IMR-90 (cell line): ENCODE data around the gene AGAP1. TPM values are rescaled to one million over a fixed set of nuclear protein-coding genes. Genes with fewer than 3 reads are reported as not detected.

Source experiments
- ATAC-seq: fragments of 200-7000 bp; cut with Tn5 transposase; 2 replicates; pipeline ENCODE4 v1.9.1; 2020; ENCODE audit warnings: low read depth, mild to moderate bottlenecking, moderate library complexity
- BruUV-seq: library from RNA; stranded (reverse); fragments of 400-500 nt; replicated peaks from 2 replicates; lab custom pipeline; 2021; lab: Mats Ljungman, UMichigan
- CTCF ChIA-PET: fragments of 300-600 bp; formaldehyde crosslinking; extraction: SDS; loops from one replicate; lab custom pipeline; 2021; ENCODE audit warnings: antibody characterized with exemption; lab: Yijun Ruan, JAX
- POLR2A ChIA-PET: fragments of 300-600 bp; sonication (Branson Sonifier 250); formaldehyde crosslinking; loops from one replicate; lab custom pipeline; 2022; ENCODE audit warnings: antibody characterized with exemption; ENCODE audit not compliant: unreplicated experiment; lab: Charles Lee
- DNase-seq: peaks from one replicate; pipeline ENCODE4 v3.0.0; 2013
- H2AFZ ChIP-seq: replicated peaks from 2 replicates; pipeline ENCODE3; 2013; ENCODE audit warnings: low read length, mild to moderate bottlenecking; ENCODE audit not compliant: poor library complexity
- H2AK5ac ChIP-seq: 2 replicates; pipeline ENCODE4 v1.6.1; 2013; ENCODE audit warnings: low read depth, low read length, inconsistent platforms
- H2AK9ac ChIP-seq: replicated peaks from 2 replicates; pipeline ENCODE3; 2013; ENCODE audit warnings: mild to moderate bottlenecking, low read depth, low read length, moderate library complexity; ENCODE audit not compliant: poor library complexity
- H2BK120ac ChIP-seq: 2 replicates; pipeline ENCODE4 v1.6.1; 2013; ENCODE audit warnings: low read depth, low read length, inconsistent platforms
- H2BK15ac ChIP-seq: 3 replicates; pipeline ENCODE4 v1.6.1; 2013; ENCODE audit warnings: low read depth, low read length, inconsistent platforms
- H2BK20ac ChIP-seq: 2 replicates; pipeline ENCODE4 v1.6.1; 2013; ENCODE audit warnings: low read depth, mild to moderate bottlenecking, inconsistent platforms, low read length, moderate library complexity
- H2BK5ac ChIP-seq: 2 replicates; pipeline ENCODE4 v1.6.1; 2013; ENCODE audit warnings: mild to moderate bottlenecking, low read depth, low read length, inconsistent platforms; ENCODE audit not compliant: poor library complexity, severe bottlenecking
- H3K14ac ChIP-seq: replicated peaks from 2 replicates; pipeline ENCODE4 v1.6.1; 2013; ENCODE audit warnings: low read depth, low read length, inconsistent platforms
- H3K18ac ChIP-seq: 2 replicates; pipeline ENCODE4 v1.6.1; 2013; ENCODE audit warnings: low read depth, low read length, control low read depth
- H3K23ac ChIP-seq: 2 replicates; pipeline ENCODE4 v1.6.1; 2013; ENCODE audit warnings: low read depth, low read length, inconsistent platforms
- H3K27ac ChIP-seq: 2 replicates; pipeline ENCODE4 v1.5.1; 2013; ENCODE audit warnings: mild to moderate bottlenecking, control low read depth, low read length; ENCODE audit not compliant: insufficient read depth
- H3K27me3 ChIP-seq: 2 replicates; pipeline ENCODE4 v1.6.1; 2013; ENCODE audit warnings: low read length; ENCODE audit not compliant: control insufficient read depth, insufficient read depth
- H3K36me3 ChIP-seq: 2 replicates; pipeline ENCODE4 v1.6.1; 2013; ENCODE audit warnings: low read length, mixed read lengths; ENCODE audit not compliant: control insufficient read depth, insufficient read depth
- H3K4ac ChIP-seq: 2 replicates; pipeline ENCODE4 v1.6.1; 2013; ENCODE audit warnings: low read depth, low read length, inconsistent platforms
- H3K4me1 ChIP-seq: 2 replicates; pipeline ENCODE4 v1.6.1; 2013; ENCODE audit warnings: low read length, mixed read lengths; ENCODE audit not compliant: control insufficient read depth, insufficient read depth
- H3K4me2 ChIP-seq: 2 replicates; pipeline ENCODE4 v1.6.1; 2013; ENCODE audit warnings: low read depth, mild to moderate bottlenecking, control low read depth, low read length, moderate library complexity
- H3K4me3 ChIP-seq: 2 replicates; pipeline ENCODE4 v1.5.1; 2013; ENCODE audit warnings: low read depth, mild to moderate bottlenecking, control low read depth, low read length, moderate library complexity; ENCODE audit not compliant: insufficient read depth
- H3K56ac ChIP-seq: 2 replicates; pipeline ENCODE4 v1.6.1; 2013; ENCODE audit warnings: low read length, inconsistent platforms; ENCODE audit not compliant: insufficient read depth; ENCODE audit errors: extremely low read depth
- H3K79me1 ChIP-seq, 2 experiments: 2 replicates each; pipeline ENCODE4 v1.6.1; 2013; ENCODE audit warnings: low read length in 2 of 2, inconsistent platforms in 1 of 2, low read depth in 1 of 2
- H3K9ac ChIP-seq: 2 replicates; pipeline ENCODE4 v1.6.1; 2013; ENCODE audit warnings: low read depth, low read length, control low read depth
- H3K9me1 ChIP-seq: 2 replicates; pipeline ENCODE4 v1.6.1; 2013; ENCODE audit warnings: low read length, inconsistent platforms; ENCODE audit not compliant: insufficient read depth
- H3K9me3 ChIP-seq: 2 replicates; pipeline ENCODE4 v1.6.1; 2013; ENCODE audit warnings: low read length; ENCODE audit not compliant: control insufficient read depth, insufficient read depth
- H4K20me1 ChIP-seq: 2 replicates; pipeline ENCODE4 v1.6.1; 2013; ENCODE audit warnings: low read length, inconsistent platforms; ENCODE audit not compliant: insufficient read depth
- H4K5ac ChIP-seq: 2 replicates; pipeline ENCODE4 v1.6.1; 2013; ENCODE audit warnings: mild to moderate bottlenecking, low read depth, low read length, control low read depth
- H4K8ac ChIP-seq, 2 experiments: 2 replicates each; pipeline ENCODE4 v1.6.1; 2013; ENCODE audit warnings: low read depth in 2 of 2, low read length in 2 of 2, control low read depth in 1 of 2, inconsistent platforms in 1 of 2
- H4K91ac ChIP-seq: 2 replicates; pipeline ENCODE4 v1.6.1; 2013; ENCODE audit warnings: low read depth, low read length, inconsistent platforms; ENCODE audit not compliant: insufficient read depth
- BHLHE40 ChIP-seq: fragments of 150-350 bp; IDR thresholded peaks from 2 replicates; pipeline ENCODE4 v1.6.1; 2016; ENCODE audit warnings: mild to moderate bottlenecking, low read depth, low read length
- CEBPB ChIP-seq: IDR thresholded peaks from 2 replicates; pipeline ENCODE4 v1.6.1; 2012; ENCODE audit warnings: low read depth, low read length, improper control_type of control experiment
- MAZ ChIP-seq: IDR thresholded peaks from 2 replicates; pipeline ENCODE4 v1.6.1; 2012; ENCODE audit warnings: low read depth, mild to moderate bottlenecking, low read length, improper control_type of control experiment, moderate library complexity, borderline replicate concordance
- NFE2L2 ChIP-seq: fragments of 150-350 bp; IDR thresholded peaks from 2 replicates; pipeline ENCODE4 v1.6.1; 2016; ENCODE audit warnings: low read depth, mild to moderate bottlenecking, low read length
- POLR2A ChIP-seq: IDR thresholded peaks from 2 replicates; pipeline ENCODE4 v1.6.1; 2012; ENCODE audit warnings: mild to moderate bottlenecking, low read depth, low read length
- RAD21 ChIP-seq: IDR thresholded peaks from 2 replicates; pipeline ENCODE4 v1.6.1; 2012; ENCODE audit warnings: low read length, improper control_type of control experiment
- SMC3 ChIP-seq: fragments of 150-350 bp; IDR thresholded peaks from 2 replicates; pipeline ENCODE4 v1.6.1; 2016; ENCODE audit warnings: low read depth, mild to moderate bottlenecking, antibody characterized with exemption, low read length, moderate library complexity
- WGBS, 2 experiments: methylation state at CpG; one replicate each; pipeline versions ENCODE4 v1.1.5 to v1.1.7; 2013; ENCODE audit warnings: missing lambda C conversion rate in 2 of 2; ENCODE audit not compliant: insufficient read length in 1 of 2; ENCODE audit errors: extremely low coverage in 2 of 2; 5-methylcytosine and 5-hydroxymethylcytosine counted together
- dilution Hi-C: fragments of 300-500 bp; cut with HindIII; formaldehyde crosslinking; loops from one replicate; pipeline ENCODE4 v1.14.3; 2018; ENCODE audit warnings: low sequenced_read_pairs; ENCODE audit not compliant: unreplicated experiment
- in situ Hi-C: fragments of 300-500 bp; cut with MboI; formaldehyde crosslinking; loops from 3 replicates; pipeline ENCODE4 v1.14.3; 2019; ENCODE audit warnings: low sequenced_read_pairs, inconsistent platforms, mixed read lengths
- intact Hi-C: fragments of 100-400 bp; cut with micrococcal nuclease; formaldehyde crosslinking; loops from 2 replicates; pipeline ENCODE4 v1.10.0; 2022
- polyA plus RNA-seq, 3 experiments: library from polyadenylated mRNA; depleted of rRNA; stranded (reverse); fragments of >200 nt; gene quantifications; 2 replicates each; pipeline ENCODE4 v1.2.3, GENCODE V29; 2012; ENCODE audit warnings: low replicate concordance in 1 of 3
- total RNA-seq: library from RNA; depleted of rRNA; stranded (reverse); fragments of >200 nt; gene quantifications from 2 replicates; pipeline ENCODE4 v1.2.3, GENCODE V29; 2012
- TF ChIP-seq, protein P1 (sequence below): conservative IDR thresholded peaks from 2 replicates; pipeline ENCODE4 v1.5.1; 2012; ENCODE audit warnings: mild to moderate bottlenecking, low read depth, low read length, improper control_type of control experiment
- TF ChIP-seq, protein P2 (sequence below): fragments of 150-350 bp; IDR thresholded peaks from 2 replicates; pipeline ENCODE4 v1.6.1; 2016; ENCODE audit warnings: low read depth, mild to moderate bottlenecking, low read length, moderate library complexity, borderline replicate concordance

AGAP1 gene
- total and polyA plus RNA-seq, 2 of the 4 experiments (the other 2 are of a cell fraction) = 15.1 to 16.4 TPM

- ATAC-seq (peak; percentile 62), DNase-seq (peak; percentile 30)
- H3K4me2 ChIP-seq = peak overlapping the region; percentile 62
- no peak overlapping the region for H4K91ac ChIP-seq
- H3K14ac ChIP-seq = no peak overlapping the region
- in situ Hi-C loops = loop anchor here (5.0 kb wide), 1 partner anchor 411 kb away; no protein-coding TSS in a partner anchor
- 0% methylated on average over 1 of the region's 65 CpGs; no CpG with 5 or more reads in 1 of the 2 experiments for WGBS, 2 experiments
- no peak overlapping the region for H2BK5ac ChIP-seq
- intact Hi-C loops = loop anchor here (10.0 kb wide), 1 partner anchor 233 kb away; no protein-coding TSS in a partner anchor
- no peak overlapping the region for H2AK9ac ChIP-seq
- no peak overlapping the region for H3K4ac ChIP-seq
- POLR2A ChIA-PET = no interaction called here
- TF ChIP-seq, protein P1, sequence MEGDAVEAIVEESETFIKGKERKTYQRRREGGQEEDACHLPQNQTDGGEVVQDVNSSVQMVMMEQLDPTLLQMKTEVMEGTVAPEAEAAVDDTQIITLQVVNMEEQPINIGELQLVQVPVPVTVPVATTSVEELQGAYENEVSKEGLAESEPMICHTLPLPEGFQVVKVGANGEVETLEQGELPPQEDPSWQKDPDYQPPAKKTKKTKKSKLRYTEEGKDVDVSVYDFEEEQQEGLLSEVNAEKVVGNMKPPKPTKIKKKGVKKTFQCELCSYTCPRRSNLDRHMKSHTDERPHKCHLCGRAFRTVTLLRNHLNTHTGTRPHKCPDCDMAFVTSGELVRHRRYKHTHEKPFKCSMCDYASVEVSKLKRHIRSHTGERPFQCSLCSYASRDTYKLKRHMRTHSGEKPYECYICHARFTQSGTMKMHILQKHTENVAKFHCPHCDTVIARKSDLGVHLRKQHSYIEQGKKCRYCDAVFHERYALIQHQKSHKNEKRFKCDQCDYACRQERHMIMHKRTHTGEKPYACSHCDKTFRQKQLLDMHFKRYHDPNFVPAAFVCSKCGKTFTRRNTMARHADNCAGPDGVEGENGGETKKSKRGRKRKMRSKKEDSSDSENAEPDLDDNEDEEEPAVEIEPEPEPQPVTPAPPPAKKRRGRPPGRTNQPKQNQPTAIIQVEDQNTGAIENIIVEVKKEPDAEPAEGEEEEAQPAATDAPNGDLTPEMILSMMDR = peak; percentile 69
- peak; percentile 42 for TF ChIP-seq SMC3
- TF ChIP-seq CEBPB = no peak
- no peak for TF ChIP-seq NFE2L2
- peak; percentile 41 for TF ChIP-seq RAD21
- TF ChIP-seq, protein P2, sequence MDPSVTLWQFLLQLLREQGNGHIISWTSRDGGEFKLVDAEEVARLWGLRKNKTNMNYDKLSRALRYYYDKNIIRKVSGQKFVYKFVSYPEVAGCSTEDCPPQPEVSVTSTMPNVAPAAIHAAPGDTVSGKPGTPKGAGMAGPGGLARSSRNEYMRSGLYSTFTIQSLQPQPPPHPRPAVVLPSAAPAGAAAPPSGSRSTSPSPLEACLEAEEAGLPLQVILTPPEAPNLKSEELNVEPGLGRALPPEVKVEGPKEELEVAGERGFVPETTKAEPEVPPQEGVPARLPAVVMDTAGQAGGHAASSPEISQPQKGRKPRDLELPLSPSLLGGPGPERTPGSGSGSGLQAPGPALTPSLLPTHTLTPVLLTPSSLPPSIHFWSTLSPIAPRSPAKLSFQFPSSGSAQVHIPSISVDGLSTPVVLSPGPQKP = no peak
- no peak for TF ChIP-seq MAZ
- TF ChIP-seq POLR2A = no peak
- TF ChIP-seq BHLHE40 = peak; percentile 27; the same call in 1 of the 2 replicates
- H3K79me1 ChIP-seq = no peaks in the 10 kb centered on the region
- H4K20me1 ChIP-seq = no peaks in the 10 kb centered on the region
- H3K9me1 ChIP-seq = no peaks in the 10 kb centered on the region
- H3K23ac ChIP-seq = no peak overlapping the region
- H3K9me3 ChIP-seq = no peaks in the 10 kb centered on the region
- no peak overlapping the region for H2BK20ac ChIP-seq
- H2BK120ac ChIP-seq = no peak overlapping the region
- no peak overlapping the region for H3K56ac ChIP-seq
- no peak overlapping the region for H3K18ac ChIP-seq
- H3K36me3 ChIP-seq = no peaks in the 10 kb centered on the region
- no peak overlapping the region for H4K5ac ChIP-seq
- H3K9ac ChIP-seq = no peak overlapping the region
- CTCF ChIA-PET = interaction anchor here (0.6 to 1.5 kb wide), 5 partner anchors 17 to 399 kb away, joined by 3 to 11 read pairs (median 3); no protein-coding TSS in a partner anchor
- H2AK5ac ChIP-seq = no peak overlapping the region
- peak overlapping the region; percentile 72 for H2AFZ ChIP-seq
- peaks cover 6% of the 10 kb centered on the region for H3K4me1 ChIP-seq
- peak overlapping the region; percentile 32 for H3K4me3 ChIP-seq
- no peak overlapping the region for H2BK15ac ChIP-seq
- BruUV-seq = no TSS peak
- H3K27ac ChIP-seq = no peak overlapping the region; the same call in 1 of the 2 replicates
- H3K27me3 ChIP-seq = peaks cover 25% of the 10 kb centered on the region
- peak overlapping the region in 1 of 2 experiments; percentile 4; a peak in 1 of 4 replicates for H4K8ac ChIP-seq
- dilution Hi-C loops = loop anchor here (25.0 kb wide), 1 partner anchor 391 kb away; no protein-coding TSS in a partner anchor
Observed at GRCh38 chr2:236177967-236178889, 684.4 kb downstream of the AGAP1 start.
